ENCODE data around the gene USP54. TPM values are rescaled to one million over a fixed set of nuclear protein-coding genes. Genes with fewer than 3 reads are reported as not detected.
"Not testable (repeated sequence)": the region's sequence is repeated elsewhere in the genome, so short reads cannot be mapped to it uniquely, and the experiment has no call there.

The USP54 gene
- polyA plus RNA-seq, 5 donors: 41.6 to 73.0 (median 58.2) TPM

DNA sequence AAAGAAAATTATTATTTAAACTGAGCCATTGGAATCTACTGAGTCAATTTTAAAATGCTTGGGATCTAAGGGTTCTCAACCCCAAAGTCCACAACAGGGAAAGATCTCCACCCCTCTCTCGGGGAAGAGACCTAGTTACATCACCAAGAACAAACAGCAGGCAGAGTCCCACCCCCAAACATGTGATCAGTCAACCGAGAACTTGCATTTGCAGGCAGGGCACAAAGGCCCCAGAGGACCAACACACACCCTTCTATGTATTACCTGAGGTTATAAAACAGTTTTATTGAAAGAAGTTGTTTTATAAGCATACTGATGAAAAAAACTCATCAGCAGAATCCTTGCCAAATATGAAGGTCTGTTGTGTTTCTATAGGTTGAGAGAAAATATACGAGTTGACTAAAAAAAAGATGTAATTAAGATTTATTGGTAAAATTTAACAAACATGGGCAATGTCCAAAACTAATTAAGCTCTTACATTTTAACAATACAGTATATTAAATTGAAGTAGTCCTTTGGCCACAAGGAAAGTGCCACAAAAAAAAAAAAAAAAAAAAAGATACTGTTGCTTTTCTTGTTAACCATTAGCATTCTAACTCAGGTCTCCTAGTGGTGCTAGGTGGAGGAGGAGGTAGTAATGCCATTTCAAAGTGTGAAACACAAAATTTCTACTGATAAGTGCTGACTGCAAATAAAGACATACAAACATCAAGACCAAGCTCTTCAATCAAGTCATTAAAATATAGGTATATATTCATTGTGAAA, 975 bp upstream of the USP54 start:
- DNase-seq: peak; percentile 52 to 57

DNA sequence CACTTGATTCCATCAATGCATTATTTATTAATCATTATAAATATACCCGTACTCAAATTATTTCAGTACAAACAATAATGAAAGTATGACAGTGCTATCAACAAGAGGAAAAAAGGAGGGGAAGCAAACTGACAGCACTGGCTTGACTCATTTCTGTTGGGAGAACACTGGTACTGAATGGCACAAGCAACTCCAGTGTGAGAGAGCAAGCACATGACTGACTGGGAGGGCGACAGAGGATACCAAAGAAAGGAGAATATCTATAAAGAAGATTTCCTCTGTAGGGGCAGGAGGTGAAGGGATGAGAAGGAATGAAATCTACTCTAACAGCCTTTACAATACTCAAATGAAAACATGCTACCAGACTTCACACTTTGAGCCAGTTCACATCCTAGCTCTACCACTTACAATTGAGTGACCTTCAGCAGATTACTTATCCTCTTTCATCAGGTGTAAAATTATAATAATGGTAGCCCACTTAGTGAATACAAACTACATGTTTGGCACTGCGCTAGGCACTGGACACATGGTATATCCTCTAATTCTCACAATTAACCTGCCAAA, 1.5 kb downstream of the USP54 start:
- no peak for DNase-seq

DNA sequence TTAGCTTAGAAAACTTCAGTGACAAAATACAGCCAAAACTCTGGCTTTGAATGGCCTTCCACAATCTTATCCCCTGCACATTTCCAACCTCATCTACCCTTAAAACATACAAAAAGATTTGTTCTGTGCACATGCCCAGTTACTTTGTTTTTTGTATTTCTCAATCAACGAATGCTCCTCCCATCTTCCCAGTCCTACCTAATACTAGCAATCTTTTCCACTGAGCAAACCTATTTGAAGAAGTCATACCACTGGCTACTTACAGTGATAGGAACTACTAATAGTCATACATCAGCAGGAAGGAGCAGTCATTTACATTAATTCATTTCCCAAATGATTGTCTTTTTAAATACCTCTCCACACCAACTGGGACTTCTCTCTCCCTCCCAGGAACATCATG, 2.5 kb downstream of the USP54 start:
- DNase-seq: no peak

DNA sequence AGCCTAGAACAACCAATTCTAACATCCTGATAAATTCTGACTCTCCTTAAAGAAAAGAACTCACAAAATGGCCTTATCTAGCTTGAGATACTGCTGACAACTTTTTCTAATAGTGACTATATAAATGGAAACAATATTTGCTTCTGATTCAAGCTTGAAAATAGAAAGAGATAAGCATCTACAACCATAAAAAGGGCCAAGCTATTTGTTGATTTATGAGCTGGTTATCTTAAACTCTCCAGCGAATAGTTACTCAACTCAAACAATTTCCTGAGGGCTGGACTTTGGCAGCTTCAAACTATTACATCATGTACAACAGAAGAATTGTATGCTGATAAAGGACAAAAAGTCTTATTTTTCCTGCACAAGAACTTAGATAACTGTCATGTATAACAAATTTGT, 4.6 kb downstream of the USP54 start:
- DNase-seq: peak; percentile 74 to 82

DNA sequence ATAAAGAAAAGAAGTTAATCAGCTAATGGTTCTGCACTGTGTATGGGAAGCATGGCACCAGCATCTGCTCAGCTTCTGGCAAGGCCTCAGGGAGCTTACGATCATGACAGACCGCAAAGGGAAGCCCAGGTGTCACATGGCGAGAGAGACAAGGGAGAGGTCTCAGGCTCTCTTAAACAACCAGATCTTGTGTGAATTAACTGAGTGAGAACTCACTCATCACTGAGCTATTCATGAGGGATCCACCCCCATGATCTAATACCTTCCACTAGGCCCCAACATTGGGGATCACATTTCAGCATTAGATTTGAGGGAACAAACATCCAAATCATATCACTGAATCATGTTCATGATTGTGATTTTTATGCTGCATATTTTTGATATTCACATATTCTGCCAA, 5.8 kb downstream of the USP54 start:
- no peak for DNase-seq

DNA sequence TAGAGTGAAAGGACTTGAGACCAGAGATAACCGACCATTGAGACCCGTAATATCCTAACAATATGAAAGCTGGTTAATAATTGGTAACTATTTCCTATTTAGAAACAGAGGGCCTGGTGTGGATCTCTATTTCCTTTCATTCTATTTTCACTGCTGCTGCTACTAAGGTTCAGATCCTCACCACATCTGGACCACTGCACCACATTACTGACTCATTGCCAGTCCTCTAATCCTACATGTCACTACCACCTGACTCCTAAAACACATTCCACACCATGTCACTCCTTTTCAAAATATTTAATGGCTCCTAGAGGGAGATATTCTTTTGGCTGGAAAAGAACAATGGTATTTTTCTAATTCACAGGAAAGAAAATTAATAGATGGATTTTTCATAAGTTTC, 6.4 kb downstream of the USP54 start:
- no peak for DNase-seq

DNA sequence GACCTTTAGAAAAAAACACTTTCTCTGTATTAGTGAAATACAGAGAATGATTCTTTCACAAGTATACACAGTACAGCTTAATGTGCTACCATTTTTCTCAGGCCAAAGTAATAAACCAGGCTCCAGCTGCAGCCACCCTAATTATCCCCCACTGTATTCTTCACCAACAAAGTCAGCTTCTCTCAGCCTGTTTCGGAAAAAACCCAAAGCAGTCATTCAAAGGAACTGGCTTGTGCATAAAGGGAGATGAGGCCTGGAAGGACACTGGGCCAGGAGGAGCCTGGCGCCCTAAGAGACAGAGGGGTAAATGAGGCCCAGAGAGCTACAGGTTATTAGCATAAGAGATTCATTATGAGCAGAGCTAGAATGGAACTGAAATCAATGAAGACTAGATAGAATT, 9.2 kb downstream of the USP54 start:
- no peak for DNase-seq

DNA sequence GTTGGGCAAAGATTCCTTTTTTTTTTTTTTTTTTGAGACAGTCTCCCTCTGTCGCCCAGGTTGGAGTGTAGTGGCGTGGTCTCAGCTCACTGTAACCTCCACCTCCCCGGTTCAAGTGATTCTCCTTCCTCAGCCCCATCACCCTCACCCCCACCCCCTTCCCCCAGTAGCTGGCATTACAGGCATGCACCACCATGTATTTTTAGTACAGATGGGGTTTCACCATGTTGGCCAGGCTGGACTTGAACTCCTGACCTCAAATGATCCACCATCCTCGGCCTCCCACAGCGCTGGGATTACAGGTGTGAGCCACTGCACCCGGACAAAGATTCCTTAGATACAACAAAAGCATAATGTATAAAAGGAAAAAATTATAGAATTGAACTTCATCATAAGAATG, 12.2 kb downstream of the USP54 start:
- not testable (repeated sequence) for DNase-seq

DNA sequence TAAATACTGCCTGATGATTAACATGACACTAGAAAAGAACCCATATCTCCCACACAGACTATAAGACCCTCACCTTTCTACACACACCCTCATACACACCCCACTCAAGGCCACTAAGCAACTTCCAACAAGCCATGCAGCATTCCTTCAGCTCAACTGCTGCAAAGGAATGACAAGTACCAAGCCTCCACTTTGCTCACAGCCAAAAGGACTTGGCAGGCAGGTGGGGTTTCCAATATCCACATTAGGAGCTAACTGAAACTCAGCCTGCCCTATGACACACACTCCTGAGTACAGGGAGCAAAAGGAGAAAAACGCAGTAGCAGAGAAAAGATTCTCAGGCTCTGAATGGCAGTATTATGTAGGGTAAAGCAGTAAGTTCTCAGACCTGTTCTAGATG, 13.4 kb downstream of the USP54 start:
- peak; percentile 77 to 78 for DNase-seq

DNA sequence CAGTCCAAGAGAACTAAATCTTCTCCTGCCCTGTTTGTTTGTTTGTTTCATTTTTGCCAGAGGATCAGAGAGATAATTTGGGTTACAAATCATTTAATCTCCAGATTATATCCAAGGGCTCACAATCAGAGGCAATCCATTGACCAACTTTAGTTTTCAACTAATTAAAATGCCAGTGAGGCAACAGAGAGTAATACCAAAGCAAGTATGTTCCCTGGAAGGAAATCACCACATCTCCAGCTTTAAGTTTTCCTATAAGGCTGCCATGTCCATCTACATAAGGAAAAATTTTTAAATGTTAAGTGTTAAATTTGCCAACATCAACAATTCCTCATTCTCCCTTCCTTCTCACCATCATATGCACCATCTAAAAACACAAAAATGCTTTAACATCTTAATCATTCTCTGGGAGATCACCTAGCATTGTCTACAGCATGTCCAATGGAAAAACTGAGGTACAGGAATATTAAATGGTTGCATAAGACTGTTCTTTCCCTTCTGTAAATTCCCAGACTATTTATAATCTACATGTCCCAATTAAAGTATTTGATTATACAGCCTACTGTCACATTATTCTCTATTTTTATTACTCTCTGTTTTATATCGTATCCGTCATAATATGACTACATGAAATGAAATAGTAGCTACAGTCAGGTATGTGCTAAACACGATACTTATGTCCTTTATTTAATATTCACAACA, 14.1 kb downstream of the USP54 start:
- no peak for DNase-seq

DNA sequence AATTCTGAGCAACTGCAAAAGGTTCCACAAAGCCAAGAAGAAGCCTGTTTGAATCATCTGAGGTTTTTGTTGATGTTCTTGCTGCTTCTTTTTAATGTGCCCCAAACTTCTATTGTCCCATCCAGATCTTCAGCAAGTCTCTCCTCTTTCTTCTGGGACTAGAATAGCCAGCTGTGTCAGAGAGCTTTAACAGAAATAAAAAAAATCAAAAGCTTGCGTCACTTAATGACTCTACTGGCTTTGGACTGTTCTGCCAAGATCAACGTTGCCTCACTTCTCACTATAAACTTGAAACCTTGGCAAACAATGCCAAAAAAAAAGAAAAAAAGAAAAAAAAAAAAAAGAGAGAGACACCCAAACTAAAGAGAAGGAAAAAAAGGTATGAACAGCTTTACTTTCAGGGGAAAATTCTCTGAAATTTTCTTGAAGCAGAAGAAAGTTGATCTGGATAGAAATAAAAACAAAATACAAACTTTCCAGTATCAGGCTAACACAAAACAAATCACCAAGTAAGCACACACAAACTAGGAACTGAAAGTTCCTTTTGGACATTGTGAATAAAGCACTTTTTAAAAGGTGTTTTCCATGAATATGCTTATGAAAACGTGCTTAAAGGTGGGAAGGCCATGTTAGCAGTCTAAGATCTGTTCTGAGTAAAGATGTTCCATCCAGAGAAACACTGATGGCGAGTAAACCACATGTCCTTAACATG, 14.8 kb downstream of the USP54 start:
- peak; percentile 81 to 86 for DNase-seq

DNA sequence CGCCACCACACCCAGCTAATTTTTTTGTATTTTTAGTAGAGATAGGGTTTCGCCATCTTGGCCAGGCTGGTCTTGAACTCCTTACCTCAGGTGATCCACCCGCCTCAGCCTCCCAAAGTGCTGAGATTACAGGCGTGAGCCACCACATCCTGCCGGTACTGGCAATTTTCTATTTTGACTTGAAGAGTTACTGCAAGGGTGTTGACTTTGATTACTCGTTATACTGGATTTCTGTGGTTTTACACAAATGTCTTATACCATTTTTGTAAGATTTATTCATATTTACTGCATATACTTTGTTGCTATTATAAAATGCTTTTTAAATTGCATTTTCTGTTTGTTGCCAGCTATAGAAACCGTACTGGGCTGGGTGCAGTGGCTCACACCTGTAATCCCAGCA, 24.1 kb downstream of the USP54 start:
- not testable (repeated sequence) for DNase-seq

DNA sequence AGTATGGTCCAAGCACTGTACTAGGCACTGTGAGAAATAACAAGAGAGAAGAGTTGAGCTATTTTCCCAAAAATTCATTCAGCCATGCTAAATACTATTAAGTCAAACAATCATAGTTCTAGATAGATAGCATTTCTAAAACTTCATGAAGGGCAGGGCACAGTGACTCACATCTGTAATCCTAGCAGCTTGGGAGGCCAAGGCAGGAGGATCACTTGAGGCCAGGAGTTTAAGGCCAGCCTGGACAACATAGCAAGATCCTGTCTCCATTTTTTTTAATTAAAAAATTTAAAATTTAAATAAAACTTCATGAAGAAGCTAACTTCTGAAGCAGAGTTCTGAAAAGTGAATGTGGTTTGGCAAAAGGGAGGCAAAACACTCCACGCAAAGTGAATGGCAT, 29.9 kb downstream of the USP54 start:
- DNase-seq: no peak

DNA sequence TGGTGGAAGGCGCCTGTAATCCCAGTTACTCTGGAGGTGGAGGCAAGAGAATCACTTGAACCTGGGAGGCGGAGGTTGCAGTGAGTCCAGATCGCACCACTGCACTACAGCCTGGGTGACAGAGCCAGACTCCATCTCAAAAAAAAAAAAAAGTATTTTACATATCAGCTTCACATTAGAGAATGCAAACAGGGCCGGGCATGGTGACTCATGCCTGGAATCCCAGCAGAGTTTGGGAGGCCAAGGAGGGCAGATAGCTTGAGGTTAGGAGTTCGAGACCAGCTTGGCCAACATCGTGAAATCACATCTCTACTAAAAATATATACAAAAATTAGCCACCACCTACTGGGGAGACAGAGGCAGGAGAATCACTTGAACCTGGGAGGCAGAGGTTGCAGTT, 31.6 kb downstream of the USP54 start:
- DNase-seq: no peak

DNA sequence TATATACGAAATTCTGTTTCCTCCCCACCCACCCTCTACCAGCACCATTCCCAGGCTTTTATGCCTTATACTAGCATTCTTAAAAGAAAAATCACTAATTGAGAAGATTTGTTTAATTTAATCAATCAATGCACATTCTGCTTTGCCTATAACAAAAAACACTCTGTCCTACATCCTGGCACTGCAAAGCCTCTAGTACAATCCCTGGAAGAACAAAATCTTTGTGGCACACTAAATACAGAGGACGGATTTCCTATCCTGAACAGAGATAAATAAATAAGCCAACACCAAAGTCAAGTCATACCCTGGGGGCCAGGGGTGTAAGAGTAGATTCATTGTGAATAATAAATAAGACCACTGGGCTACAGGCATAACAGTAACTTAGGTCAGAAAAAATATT, 34.3 kb downstream of the USP54 start:
- DNase-seq: no peak

DNA sequence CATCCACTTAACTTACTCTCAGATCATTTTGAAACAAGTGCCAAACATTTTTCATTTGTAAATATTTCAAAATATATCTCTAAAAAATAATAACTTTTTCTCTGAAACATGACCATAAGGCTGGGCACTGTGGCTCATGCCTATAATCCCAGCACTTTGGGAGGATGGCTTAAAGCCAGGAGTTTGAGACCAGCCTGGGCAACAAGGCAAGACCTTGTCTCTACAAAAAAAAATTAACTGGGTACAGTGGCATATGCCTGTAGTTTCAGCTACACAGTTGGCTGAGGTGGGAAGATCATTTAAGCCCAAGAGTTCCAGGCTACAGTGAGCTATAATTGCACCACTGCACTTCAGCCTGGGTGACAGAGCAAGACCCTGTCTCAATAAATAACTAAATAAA, 36.4 kb downstream of the USP54 start:
- DNase-seq: no peak

DNA sequence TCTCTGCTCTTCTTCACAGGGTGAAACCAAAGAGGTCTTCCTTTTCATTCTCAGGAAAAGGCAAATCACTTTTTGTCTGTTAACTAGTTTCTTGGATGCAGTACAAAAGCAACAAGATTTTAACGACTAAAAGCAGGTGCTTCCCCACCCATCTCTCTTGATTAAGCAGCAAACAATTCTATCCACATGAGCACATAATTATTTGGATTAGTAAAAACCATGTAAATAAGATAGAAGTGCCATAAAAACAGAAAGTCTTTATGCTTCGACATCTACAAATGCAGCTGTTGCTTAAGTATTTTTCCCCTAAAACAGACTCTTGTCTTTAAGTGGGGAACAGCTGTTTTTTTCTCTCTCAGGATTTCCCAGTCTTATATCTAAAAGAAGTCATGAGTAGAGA, 37.4 kb downstream of the USP54 start:
- no peak for DNase-seq

DNA sequence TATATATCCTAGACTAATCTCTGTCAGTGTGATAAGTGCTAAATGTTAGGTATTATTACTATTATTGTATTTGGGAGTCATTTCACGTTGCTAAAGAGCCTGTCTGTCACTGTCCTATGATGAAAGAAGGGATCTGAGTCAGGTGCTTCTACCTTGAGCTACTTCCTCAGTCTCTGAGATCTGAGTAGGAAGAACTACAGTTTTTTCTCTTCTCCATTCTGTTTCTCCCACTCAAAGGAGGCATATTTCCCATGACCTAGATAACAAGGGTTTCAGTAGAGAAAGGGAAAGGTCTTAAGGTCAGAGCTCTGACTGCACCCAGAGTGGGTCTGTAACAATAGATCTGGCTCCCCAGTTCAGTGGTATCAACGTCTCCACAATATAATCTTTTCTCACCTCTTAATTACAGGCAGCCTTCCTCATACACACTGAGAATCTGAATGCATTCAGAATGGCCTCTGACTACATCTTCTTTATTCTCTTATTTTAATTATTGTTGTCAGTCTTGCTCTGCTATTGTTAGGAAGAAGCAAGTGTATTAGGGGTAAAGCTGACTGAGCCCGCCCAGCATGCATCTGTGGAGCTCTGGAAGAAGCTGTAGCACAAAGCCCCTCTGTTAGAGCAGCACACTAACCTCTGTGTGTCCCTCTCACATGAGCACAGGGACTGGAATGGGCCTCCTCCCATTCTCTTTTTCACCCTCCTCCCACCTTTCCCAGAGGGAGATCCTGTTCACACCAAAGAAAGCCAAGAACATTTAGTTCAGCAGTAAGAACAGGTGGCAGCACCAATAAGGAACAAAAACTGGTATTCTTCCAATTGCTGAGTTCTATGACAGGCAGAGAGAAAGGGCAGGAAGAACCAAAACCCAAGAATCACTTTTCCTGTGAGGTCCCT, 38.1 kb downstream of the USP54 start:
- DNase-seq: no peak

DNA sequence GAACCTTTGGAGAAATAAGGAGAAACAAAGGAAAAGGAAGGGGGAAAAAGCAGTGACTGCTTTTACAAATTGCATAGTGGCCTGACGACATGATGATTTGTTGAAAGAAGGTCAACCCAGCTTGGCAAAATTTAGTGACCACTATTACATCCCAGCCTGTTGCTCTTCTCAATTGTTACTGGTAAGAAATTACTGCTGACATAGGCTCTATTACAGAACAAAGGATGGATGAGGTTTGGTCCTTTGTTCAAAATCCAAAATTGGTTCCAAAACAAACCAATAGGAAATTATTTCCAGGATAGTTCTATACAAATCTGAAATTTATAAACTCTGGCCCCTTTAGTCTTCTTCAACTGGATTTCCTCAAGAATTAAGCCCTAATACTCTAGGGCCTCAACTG, 39.6 kb downstream of the USP54 start:
- no peak for DNase-seq

DNA sequence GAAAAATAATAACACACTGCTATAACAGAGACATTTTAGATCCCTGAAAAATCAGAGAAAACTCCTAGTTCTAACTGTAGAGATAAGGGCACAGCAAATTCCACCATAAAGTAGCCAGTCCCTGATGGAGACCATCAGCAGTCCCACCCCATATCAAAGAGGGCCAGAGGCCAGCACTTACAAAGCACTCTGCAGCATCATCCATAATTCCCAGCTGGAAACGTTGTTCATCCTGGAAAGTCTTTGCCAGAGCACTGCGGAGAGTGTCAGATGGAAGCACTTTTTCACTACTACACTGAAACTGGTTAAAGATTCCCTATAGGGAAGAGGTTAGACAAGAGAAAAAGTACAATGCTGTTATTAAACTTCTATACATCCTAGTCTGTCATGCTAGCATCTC, 45.8 kb downstream of the USP54 start:
- DNase-seq: no peak

DNA sequence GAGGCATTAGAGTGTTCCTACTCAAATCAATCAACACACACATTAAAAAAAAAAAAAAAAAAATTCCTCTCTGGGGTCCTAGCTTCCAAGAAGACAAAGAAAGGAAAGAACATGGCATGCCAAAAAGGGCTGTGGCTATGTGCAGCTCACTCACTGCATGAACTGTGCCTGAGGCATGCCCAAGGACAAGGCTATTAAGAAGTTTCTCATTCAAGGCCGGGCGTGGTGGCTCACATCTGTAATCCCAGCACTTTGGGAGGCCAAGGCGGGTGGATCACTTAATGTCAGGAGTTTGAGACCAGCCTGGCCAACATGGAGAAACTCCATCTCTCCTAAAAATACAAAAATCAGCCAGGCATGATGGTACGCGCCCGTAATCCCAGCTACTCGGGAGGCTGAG, 53.4 kb downstream of the USP54 start:
- no peak for DNase-seq

DNA sequence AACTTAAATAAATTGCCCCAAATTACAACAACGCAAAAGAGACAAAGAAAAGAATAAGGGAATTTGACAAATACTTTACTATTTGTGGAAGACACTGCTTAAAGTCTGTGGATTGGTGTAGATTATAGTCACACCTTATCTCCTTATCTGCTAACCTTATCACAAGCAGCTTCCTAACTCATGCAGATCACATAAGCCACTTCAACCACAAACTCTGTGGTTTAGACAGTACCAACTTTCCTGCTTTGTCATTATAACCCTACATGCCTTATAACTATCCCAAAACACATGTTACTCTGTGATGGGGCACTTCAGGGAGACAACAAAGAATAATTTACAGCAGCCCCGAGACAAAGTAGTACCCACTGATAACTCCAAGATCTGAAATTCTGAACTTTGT, 53.9 kb downstream of the USP54 start:
- no peak for DNase-seq

All from right lung (tissue), 5 donors.